Putamen (tissue), 1 donor: ENCODE results near the gene OSBPL6.
A peak's percentile ranks its signal among the peaks of the same experiment; 100 is the strongest.

Experiments
- DNase-seq: peaks from one replicate; pipeline ENCODE4 v3.0.0-alpha.2; 2016; ENCODE audit warnings: low spot score

Gene OSBPL6

GRCh38 chr2:178448968-178449661 is 254.8 kb downstream of the OSBPL6 start:
- DNase-seq, result no peak

GRCh38 chr2:178449700-178450523 is 255.6 kb downstream of the OSBPL6 start:
- DNase-seq, result peak; percentile 14

GRCh38 chr2:178450524-178450773 is 256.1 kb downstream of the OSBPL6 start:
- DNase-seq, result no peak

- DNase-seq, result peak; percentile 99
Measured at GRCh38 chr2:178450774-178451525, 256.6 kb downstream of the OSBPL6 start, which contains the start of the genes PJVK and PRKRA. PJVK (plus strand) TSS chr2:178451378; CDS start chr2:178453410, 2,032 bp downstream. PRKRA (minus strand) TSS chr2:178451175; CDS start chr2:178451030, 145 bp downstream.

GRCh38 chr2:178452334-178452733 is 258.0 kb downstream of the OSBPL6 start:
- DNase-seq, result no peak
